OCI-LY7 (cell line): Measurements from ENCODE around the gene GALNTL6.

ENCODE experiments used
- EZH2phosphoT487 ChIP-seq: fragments of 200-600 bp; sonication (generic); IDR thresholded peaks from 2 replicates; pipeline ENCODE4 v1.6.1; 2018; ENCODE audit warnings: low read depth, borderline replicate concordance, mild to moderate bottlenecking, mixed run types, antibody characterized with exemption, low read length, moderate library complexity, mixed read lengths
- TF ChIP-seq, protein P1 (sequence below): fragments of 200-600 bp; sonication (generic); conservative IDR thresholded peaks from 2 replicates; pipeline ENCODE4 v1.5.1; 2014; ENCODE audit warnings: mild to moderate bottlenecking, antibody characterized with exemption, low read length, moderate library complexity, mixed read lengths

DNA sequence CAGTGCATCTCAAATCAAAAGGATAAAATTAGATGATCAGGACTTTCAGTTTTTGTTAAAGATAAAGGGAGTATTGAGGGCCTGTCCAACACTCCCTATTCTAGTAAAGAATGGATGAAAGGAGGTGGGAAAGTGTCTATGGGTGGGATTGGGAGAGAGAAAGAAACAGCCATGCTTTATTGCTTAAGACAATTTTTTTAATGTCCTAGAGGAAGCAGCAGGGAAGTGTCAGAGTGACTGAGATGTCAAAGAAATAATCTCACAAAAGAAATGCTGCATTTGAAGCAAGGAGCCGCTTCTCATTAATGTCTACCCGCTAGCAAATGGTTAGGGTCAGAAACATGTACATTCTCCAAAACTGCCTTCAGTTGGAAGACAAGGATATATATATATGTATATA is 1238.0 kb downstream of the GALNTL6 start:
- TF ChIP-seq, protein P1, sequence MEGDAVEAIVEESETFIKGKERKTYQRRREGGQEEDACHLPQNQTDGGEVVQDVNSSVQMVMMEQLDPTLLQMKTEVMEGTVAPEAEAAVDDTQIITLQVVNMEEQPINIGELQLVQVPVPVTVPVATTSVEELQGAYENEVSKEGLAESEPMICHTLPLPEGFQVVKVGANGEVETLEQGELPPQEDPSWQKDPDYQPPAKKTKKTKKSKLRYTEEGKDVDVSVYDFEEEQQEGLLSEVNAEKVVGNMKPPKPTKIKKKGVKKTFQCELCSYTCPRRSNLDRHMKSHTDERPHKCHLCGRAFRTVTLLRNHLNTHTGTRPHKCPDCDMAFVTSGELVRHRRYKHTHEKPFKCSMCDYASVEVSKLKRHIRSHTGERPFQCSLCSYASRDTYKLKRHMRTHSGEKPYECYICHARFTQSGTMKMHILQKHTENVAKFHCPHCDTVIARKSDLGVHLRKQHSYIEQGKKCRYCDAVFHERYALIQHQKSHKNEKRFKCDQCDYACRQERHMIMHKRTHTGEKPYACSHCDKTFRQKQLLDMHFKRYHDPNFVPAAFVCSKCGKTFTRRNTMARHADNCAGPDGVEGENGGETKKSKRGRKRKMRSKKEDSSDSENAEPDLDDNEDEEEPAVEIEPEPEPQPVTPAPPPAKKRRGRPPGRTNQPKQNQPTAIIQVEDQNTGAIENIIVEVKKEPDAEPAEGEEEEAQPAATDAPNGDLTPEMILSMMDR = no peak
- no peak for TF ChIP-seq EZH2phosphoT487
